HG03342 (cell line): ENCODE results near the gene EP400.

Experiments
- ATAC-seq: cut with Tn5 transposase; IDR thresholded peaks from one replicate; pipeline ENCODE4 v1.9.1; 2021; ENCODE audit warnings: mild to moderate bottlenecking, moderate library complexity; ENCODE audit not compliant: unreplicated experiment

The EP400 gene

GRCh38 chr12:132063491-132063890 is 113.7 kb downstream of the EP400 start:
- ATAC-seq = no peak

DNA sequence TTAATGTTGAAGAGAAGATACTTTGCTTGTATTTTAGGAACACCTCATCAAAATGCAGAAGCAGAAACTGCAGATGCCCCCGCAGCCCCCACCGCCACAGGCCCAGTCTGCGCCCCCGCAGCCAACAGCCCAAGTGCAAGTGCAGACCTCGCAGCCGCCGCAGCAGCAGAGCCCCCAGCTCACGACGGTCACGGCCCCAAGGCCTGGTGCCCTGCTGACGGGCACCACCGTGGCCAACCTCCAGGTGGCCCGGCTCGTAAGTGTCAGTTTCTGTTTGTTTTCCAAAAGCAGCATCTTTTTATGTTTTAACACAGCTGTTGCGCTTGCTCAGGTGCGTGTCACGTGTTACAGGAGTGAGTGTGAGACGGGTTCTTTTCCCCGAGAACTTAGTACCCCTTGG is 114.9 kb downstream of the EP400 start:
- no peak for ATAC-seq

- no peak for ATAC-seq
These were observed 115.5 kb downstream of the EP400 start for GRCh38 chr12:132065203-132065602.

DNA sequence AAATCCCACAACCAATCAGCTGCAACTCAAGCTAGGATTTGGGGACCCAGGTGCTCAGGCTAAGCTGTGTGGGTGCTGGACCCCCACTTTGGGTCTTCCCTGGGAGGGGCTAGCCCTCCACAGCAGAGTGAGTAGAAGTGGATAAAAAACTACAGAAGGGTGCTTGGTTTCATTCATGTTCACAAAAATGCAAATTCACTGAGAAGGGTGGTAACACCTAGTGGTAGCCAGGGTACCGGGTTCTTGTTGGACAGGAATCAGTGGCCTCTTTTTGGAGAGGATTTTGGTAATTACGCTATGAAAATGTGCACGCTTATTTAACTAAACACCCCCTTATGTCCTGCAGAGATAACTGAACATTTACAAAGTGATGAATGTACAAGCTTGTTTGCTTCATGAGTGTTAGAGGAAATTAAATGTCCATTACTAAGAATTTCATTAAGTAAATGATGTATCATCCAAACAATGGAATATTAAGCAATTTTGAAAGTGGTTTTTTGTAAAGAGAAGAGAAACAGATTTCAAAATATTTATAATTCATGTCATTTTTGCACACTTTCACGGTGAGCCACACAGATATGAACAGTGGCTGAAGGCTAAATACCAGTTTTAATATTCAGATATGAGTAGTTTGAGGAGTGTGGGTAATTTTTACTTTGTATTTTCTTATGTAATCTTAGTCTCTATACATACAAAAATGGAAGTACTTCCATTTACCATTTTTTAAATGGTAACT is 116.0 kb downstream of the EP400 start:
- ATAC-seq = no peak

GRCh38 chr12:132066345-132066685 is 116.6 kb downstream of the EP400 start:
- no peak for ATAC-seq

DNA sequence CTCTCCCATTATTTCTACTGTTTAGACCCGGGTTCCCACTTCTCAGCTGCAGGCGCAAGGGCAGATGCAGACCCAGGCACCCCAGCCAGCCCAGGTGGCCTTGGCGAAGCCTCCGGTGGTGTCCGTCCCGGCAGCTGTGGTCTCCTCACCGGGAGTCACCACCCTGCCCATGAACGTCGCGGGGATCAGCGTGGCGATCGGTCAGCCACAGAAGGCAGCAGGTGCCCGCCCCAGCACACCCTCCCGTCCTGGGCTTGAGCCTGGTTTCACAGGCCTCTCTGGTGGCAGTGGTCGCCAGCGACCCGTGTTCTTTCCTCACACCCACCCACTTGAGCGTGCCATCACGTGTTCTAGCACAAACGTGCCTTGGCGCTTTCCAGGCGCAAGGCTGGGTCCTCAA is 117.0 kb downstream of the EP400 start:
- ATAC-seq = no peak

DNA sequence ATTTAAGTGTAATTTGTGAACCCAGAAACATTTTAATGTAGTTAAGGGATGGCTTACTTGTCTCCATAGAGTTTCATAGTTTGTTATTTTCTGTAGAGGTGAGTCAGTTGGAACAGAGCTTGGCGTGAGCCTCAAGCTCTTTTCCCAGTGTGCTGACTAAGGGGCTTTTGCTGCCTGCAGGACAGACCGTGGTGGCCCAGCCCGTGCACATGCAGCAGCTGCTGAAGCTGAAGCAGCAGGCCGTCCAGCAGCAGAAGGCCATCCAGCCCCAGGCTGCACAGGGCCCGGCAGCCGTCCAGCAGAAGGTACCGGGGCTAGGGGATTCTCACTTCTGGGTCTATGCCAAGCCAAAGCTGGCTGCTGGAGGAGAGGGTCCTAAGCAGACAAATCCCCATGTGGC is 117.4 kb downstream of the EP400 start:
- no peak for ATAC-seq

DNA sequence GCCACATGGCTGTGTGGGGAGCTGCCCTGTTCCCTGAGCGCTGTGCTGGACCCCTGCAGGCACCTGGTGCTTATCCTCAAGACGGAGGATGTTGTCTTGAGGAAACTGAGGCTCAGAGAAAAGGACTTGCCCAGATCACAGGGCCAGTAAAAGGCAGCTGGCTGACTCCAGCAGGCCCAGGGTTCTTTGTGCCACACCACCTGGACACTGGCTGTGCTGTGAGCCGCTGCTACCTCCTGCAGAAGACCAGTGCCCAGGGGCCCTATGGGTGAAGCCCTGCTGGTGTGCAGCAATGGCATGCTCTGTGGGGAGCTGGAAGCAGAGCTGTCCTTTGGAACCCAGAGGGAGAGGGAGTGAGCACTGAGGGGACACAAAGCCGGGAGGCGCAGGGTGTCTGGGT is 118.5 kb downstream of the EP400 start:
- no peak for ATAC-seq

GRCh38 chr12:132069336-132069985 is 119.7 kb downstream of the EP400 start:
- ATAC-seq = no peak

GRCh38 chr12:132070298-132070697 is 120.6 kb downstream of the EP400 start:
- ATAC-seq = no peak

DNA sequence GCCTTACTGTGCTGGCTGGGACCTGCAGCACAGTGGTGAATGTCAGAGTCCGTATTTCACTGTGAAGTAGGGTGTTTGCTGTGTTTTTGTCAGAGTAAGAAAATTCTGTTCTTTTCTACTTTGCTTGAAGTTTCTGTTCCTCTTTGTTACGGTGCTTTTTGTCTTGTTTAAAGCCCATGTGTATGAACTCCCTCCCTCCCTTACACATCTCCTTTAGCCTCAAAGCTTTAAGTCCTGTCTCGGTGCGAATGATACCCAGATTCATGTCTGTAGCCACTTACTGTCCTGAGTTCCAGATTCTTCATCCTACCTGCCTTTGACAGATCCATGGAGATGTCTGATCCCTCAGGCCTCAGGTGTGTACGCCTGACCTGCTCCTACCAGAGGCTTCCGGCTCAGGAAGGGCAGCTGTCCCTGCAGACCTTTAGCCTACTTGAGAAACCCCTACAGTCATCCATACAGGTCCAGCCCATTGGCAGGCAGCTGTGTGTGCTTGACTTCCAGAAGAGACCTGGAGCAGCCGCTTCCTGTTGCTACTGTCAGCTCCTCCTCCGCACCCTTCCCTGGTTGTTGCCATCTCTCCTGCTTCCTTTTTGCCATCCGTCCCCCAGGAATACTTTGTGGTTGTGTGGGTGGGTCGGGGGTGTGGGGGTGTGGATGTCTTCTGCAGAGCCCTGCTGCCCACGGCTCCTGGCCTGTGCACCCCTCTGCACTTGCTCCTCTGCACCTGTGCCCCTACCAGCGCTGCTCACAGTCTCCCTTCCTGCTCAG is 121.5 kb downstream of the EP400 start:
- ATAC-seq = peak; percentile 79

DNA sequence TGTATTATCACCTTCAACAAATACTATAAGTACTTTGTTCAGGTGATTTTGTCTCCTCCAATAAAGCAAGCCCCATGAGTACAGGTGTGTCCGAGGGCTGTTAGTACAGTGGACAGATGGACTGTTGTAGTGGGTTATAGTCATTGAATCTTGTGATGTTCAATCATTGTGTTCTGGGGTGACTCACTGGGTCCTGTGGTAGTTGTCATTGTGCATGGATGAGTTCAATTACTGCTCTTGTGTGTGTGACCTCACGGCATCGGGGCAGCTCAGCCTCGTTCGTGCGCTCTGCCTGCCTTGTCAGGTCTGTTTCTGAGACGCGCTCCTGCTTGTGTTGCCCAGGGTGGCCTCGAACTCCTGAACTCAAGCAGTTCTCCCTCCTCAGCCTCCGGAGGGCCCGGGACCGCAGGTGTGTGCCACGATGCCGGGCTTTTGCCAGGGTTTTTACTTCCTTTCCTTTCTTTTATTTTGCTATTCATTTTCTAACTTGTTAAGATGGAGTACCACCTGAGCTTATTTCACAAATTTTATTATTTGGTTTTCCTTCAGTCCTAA is 122.2 kb downstream of the EP400 start:
- no peak for ATAC-seq

- ATAC-seq = no peak
These were observed 124.5 kb downstream of the EP400 start for GRCh38 chr12:132074216-132074615.

DNA sequence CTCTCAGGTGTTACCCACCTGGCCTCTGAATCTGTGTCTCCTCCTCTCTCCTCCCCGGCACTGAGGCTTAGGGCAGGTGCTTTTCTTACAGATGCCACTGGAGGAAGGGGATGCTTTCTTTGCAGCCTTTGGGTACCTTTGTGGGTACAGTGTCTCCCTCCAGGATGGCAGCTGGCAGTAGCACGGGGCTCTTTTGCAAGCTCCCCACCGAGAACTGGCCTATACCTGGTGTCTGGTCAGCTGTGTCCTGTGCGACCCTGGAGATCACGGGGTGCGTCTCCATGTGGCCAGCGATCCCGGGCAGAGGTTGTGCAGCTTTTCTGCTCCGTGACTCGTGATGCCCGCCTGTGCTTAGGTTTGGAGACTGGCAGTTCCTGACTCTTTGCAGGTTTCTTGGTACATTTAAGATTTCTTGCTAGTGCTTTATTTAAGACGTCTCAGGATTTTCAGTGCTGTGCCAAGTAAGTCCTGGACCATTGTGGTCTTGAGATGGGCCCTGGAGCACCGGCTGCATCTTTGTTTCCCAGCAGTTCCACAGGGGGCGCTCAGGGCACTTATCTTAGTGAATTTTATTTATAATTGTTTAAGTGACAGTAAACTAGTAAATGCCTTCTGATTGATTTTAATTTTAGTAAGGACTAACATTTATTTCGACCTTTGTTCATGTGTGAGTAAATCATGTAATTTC is 125.4 kb downstream of the EP400 start:
- ATAC-seq = no peak

DNA sequence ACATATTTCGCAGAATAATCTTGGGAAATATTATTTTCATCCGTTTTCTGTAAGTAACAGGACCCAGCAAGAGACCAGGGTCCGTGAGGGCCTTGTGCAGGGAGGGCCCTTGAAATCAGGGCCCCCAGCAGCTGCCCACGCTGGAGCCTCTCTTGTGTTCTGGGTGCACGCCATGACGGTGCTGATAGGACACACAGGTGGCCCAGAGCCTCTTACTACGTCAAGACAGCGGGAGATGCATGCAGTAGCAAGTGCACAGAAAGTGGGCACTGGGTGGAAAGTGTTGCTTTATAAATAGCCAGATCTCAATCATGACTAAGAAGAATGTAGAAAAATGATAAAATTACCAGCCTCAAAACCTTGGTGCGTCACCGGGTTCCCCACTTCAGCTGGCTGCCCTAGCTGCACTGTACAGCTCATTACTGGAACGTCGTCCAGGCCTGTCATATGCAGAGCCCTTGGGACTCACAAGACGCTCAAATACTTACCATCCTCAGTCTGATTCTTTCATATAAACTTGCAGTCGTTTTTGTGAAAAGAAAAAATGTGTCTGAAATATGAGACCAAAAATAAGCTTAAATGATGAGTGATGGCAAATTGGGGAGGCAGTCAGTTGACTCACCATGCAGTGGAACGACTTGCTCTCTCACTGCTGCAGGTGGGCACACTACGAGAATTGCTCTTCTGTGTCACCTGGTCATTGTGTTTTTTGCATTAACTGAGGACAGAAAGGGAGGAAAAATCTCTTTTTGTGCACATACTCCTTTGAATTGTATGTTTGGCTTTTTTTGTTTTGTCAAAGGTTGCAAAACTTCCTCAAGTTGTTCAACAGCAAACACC is 126.2 kb downstream of the EP400 start:
- no peak for ATAC-seq

- no peak for ATAC-seq
These were observed 127.0 kb downstream of the EP400 start for GRCh38 chr12:132076711-132077110.

DNA sequence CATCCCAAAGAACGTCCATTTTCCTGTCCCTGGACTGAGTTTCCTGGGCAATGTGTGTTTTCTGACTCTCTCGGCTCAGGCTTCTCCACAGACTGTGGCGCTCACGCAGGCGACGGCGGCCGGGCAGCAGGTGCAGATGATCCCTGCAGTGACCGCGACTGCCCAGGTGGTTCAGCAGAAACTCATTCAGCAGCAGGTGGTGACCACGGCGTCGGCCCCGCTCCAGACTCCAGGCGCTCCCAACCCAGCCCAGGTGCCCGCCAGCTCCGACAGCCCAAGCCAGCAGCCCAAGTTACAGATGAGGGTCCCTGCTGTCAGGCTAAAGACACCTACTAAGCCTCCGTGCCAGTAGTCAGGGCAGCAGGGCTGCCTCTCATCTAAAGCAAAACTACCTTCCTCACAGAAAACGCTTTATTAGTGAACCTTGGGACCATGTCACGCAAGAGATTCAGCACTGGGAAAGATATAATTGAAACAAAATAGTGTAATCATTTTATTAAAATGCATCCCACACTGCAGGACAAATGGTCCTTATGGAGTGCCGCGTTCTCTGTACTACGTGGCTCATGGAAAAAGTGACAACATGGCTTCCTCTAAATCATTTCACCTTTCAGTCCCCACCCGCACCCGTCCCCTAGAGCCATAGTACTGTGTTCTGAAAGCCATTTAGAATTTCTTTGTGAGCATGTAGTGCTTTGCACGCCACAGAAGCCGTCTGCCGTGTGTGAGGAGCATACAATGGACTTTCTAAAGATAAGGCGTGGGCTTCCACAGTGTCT is 127.8 kb downstream of the EP400 start:
- ATAC-seq = no peak

DNA sequence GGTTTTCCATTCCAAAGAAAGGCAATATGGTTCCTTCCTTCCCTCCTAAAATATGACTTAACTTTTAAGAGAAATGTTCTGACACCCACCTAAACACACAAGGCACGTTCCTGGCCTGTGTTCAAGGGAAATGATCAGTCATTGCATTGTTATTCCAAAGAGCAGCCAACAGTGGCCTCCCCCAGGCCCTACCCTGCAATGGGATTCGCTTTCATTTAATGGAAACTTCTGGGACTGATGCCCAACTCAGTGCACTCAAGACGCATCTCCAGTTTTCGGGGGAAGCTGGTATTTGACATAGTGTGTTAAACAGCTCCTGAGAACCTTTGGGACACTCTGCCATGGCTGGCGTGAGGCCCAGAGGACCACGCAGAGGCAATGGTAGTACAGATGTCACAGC is 128.4 kb downstream of the EP400 start:
- ATAC-seq = no peak

DNA sequence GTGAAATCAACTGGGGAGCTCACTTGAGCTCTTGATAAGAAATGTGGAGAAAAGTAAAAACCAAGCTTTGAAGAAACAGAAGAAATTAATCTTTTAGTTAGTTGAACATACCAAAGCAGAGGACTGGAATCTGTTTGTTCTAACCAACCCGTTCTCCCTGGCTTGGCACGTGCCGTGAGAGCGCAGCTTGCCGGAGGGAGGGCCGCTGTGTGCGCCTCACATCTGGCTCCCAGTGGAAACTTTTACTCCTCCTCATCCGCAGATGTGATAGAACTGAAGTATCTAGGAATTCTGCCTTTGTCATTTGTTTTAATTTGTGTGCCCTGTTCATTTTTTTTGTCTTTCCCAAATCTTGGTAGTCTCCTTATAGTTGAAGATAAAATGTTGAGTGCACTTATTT is 129.5 kb downstream of the EP400 start:
- ATAC-seq = no peak

- no peak for ATAC-seq
These were observed 130.0 kb downstream of the EP400 start for GRCh38 chr12:132079695-132080094.
